Adrenal gland (tissue), 12 donors: ENCODE data around the gene RUFY4. TPM values are rescaled to one million over a fixed set of nuclear protein-coding genes. Genes with fewer than 3 reads are reported as not detected.
A peak's percentile ranks its signal among the peaks of the same experiment; 100 is the strongest.

Experiments used
- DNase-seq, 7 donors: peaks; one replicate each; pipeline ENCODE4 v3.0.0-alpha.2; 2019 to 2020
- H3K27ac ChIP-seq, 5 donors: fragments of 200-600 bp; sonication (generic) in 4 of 5; 1 replicate in 3 of 5; 2 replicates in 2 of 5; pipeline versions ENCODE4 v1.5.1 to v1.8.0; 2016 to 2020; ENCODE audit warnings: mild to moderate bottlenecking in 1 of 5
- H3K27me3 ChIP-seq: fragments of 200-600 bp; 2 replicates; pipeline ENCODE4 v1.8.0; 2021
- H3K36me3 ChIP-seq, 2 donors: fragments of 200-600 bp; replicated peaks in 1 of 2; 1 replicate in 1 of 2; 2 replicates in 1 of 2; pipeline versions ENCODE4 v1.5.1 to v1.8.0; 2018 to 2022
- H3K4me1 ChIP-seq, 2 donors: fragments of 200-600 bp; replicated peaks in 1 of 2; 1 replicate in 1 of 2; 2 replicates in 1 of 2; pipeline versions ENCODE4 v1.5.1 to v1.8.0; 2018 to 2021
- H3K4me3 ChIP-seq, 4 donors: fragments of 200-600 bp; sonication (generic) in 3 of 4; one replicate each; pipeline ENCODE4 v1.5.1; 2016 to 2018
- H3K9me3 ChIP-seq, 3 donors: fragments of 200-600 bp; sonication (generic) in 1 of 3; replicated peaks in 1 of 3; 1 replicate in 2 of 3; 2 replicates in 1 of 3; pipeline versions ENCODE4 v1.5.1 to v1.8.0; 2016 to 2021
- CTCF ChIP-seq, 6 experiments: fragments of 450-650 bp in 4 of 6; fragments of 200-600 bp in 2 of 6; sonication (generic) in 1 of 6; IDR thresholded peaks; 1 replicate in 5 of 6; 2 replicates in 1 of 6; pipeline versions ENCODE4 v1.5.1 to v1.8.0; 2016 to 2021; ENCODE audit warnings: antibody characterized with exemption in 6 of 6, mild to moderate bottlenecking in 2 of 6, moderate library complexity in 1 of 6
- POLR2A ChIP-seq, 2 donors: fragments of 450-650 bp; IDR thresholded peaks; one replicate each; pipeline ENCODE4 v1.6.1; 2017; ENCODE audit warnings: antibody characterized with exemption in 2 of 2, mild to moderate bottlenecking in 2 of 2, moderate library complexity in 1 of 2
- WGBS, 4 donors: extraction: QIAGEN DNeasy Blood & Tissue Kit in 2 of 4; methylation state at CpG; one replicate each; pipeline versions ENCODE4 v1.1.5 to v1.1.7; 2013 to 2017; 5-methylcytosine and 5-hydroxymethylcytosine counted together
- intact Hi-C, 2 donors: fragments of 100-400 bp; cut with DNase I; formaldehyde crosslinking; loops; one replicate each; pipeline versions ENCODE4 v1.14.1 to v1.15.0; 2022 to 2023
- polyA plus RNA-seq, 3 donors: library from polyadenylated mRNA; stranded (reverse); fragments of 200-250 nt in 2 of 3; fragments of 350-450 nt in 1 of 3; fragmentation: Illumina TruSeq in 1 of 3; extraction: RNeasy Lipid Tissue Mini Kit (QIAGEN cat#74804) in 1 of 3; gene quantifications; one replicate each; pipeline ENCODE4 v1.2.3, GENCODE V29; 2013 to 2014
- total RNA-seq, 9 donors: library from RNA; depleted of rRNA in 4 of 9; stranded (reverse); fragments of >200 nt in 4 of 9; fragments of 120-200 nt in 1 of 9; fragmentation: NEBNext Ultra II Directional in 1 of 9; extraction: Animal tissue kit (Norgen Biotek cat#: 25700) in 1 of 9; gene quantifications; one replicate each; pipeline versions ENCODE4 v1.1.0 to v1.2.4, GENCODE V29; 2013 to 2023
- donor health status: healthy with polysubstance abuse.
- donor health status: Bipolar disorder and iron deficiency.
- donor health status: DM: yes; HTN: yes; CAD: no.
- donor health status: DM: no; HTN: no; CAD: no.
- donor health status: DM: no; HTN: no; CAD: no.
- donor health status: DM: yes; HTN: yes; CAD: no.

RUFY4 gene
- total and polyA plus RNA-seq, 12 donors, result 0.09 to 1.9 (median 0.47) TPM; not detected in 3

- 71 to 85% (median 82%) methylated on average over 1 to 2 of the region's 2 CpGs for WGBS, 4 donors
- TF ChIP-seq CTCF (IDR thresholded peaks at IDR 0.05), result no peak
- TF ChIP-seq POLR2A (IDR thresholded peaks at IDR 0.05), result no peak
- no peaks in the 10 kb centered on the region for H3K27me3 ChIP-seq
- H3K4me3 ChIP-seq, result no peak overlapping the region
- DNase-seq, result peak in 4 of 7 donors; percentile 2 to 12 (median 10)
- H3K9me3 ChIP-seq, result no peaks in the 10 kb centered on the region
- no peaks in the 10 kb centered on the region for H3K4me1 ChIP-seq
- intact Hi-C loops, result no loop called here
- H3K27ac ChIP-seq, result no peak overlapping the region
- no peaks in the 10 kb centered on the region for H3K36me3 ChIP-seq
These were observed 44.7 kb upstream of the RUFY4 start for GRCh38 chr2:218024336-218024735.

GRCh38 chr2:218024871-218025270 is 44.2 kb upstream of the RUFY4 start:
- WGBS, 4 donors, result 90 to 98% (median 91%) methylated on average over 2 of the region's 2 CpGs
- intact Hi-C loops, result no loop called here
- Histone ChIP-seq H3K27me3 (no peaks in the 10 kb centered on the region), H3K9me3 (no peaks in the 10 kb centered on the region), H3K27ac (no peak overlapping the region), H3K36me3 (no peaks in the 10 kb centered on the region), H3K4me3 (no peak overlapping the region), H3K4me1 (no peaks in the 10 kb centered on the region)
- TF ChIP-seq POLR2A (IDR thresholded peaks at IDR 0.05) (no peak), CTCF (IDR thresholded peaks at IDR 0.05) (no peak)
- peak in 4 of 7 donors; percentile 3 to 12 (median 7) for DNase-seq

- intact Hi-C loops, result no loop called here
- no peaks in the 10 kb centered on the region for H3K27me3 ChIP-seq
- 84 to 96% (median 94%) methylated on average over 7 of the region's 7 CpGs for WGBS, 4 donors
These were observed 42.8 kb upstream of the RUFY4 start for GRCh38 chr2:218026244-218026643.

GRCh38 chr2:218026676-218027425 is 42.2 kb upstream of the RUFY4 start:
- no peak overlapping the region for H3K4me3 ChIP-seq
- no peaks in the 10 kb centered on the region for H3K4me1 ChIP-seq
- 83 to 86% (median 86%) methylated on average over 17 of the region's 17 CpGs for WGBS, 4 donors
- no peaks in the 10 kb centered on the region for H3K36me3 ChIP-seq
- H3K27me3 ChIP-seq, result no peaks in the 10 kb centered on the region
- TF ChIP-seq POLR2A (IDR thresholded peaks at IDR 0.05) (no peak), CTCF (IDR thresholded peaks at IDR 0.05) (no peak)
- intact Hi-C loops, result no loop called here
- no peak overlapping the region for H3K27ac ChIP-seq
- peak in 5 of 7 donors; percentile 11 to 51 (median 33) for DNase-seq
- no peaks in the 10 kb centered on the region for H3K9me3 ChIP-seq

More at GRCh38 chr2:218026244-218026643, 42.8 kb upstream of the RUFY4 start:
- no peak overlapping the region for H3K27ac ChIP-seq
- TF ChIP-seq CTCF (IDR thresholded peaks at IDR 0.05), result no peak
- no peak for TF ChIP-seq POLR2A (IDR thresholded peaks at IDR 0.05)
- DNase-seq, result peak in 3 of 7 donors; percentile 2 to 10 (median 5)
- no peaks in the 10 kb centered on the region for H3K36me3 ChIP-seq
- no peaks in the 10 kb centered on the region for H3K4me1 ChIP-seq
- no peak overlapping the region for H3K4me3 ChIP-seq
- no peaks in the 10 kb centered on the region for H3K9me3 ChIP-seq
